H1 (cell line): Measurements from ENCODE around the gene TRIM40. TPM values are rescaled to one million over a fixed set of nuclear protein-coding genes. Genes with fewer than 3 reads are reported as not detected.
A peak's percentile ranks its signal among the peaks of the same experiment; 100 is the strongest.

Experiments
- CTCF ChIA-PET: fragments of 300-600 bp; sonication (Branson Sonifier 250); formaldehyde crosslinking; loops from one replicate; lab custom pipeline; 2021; ENCODE audit not compliant: partially characterized antibody; lab: Charles Lee
- POLR2A ChIA-PET: fragments of 300-600 bp; sonication (Branson Sonifier 250); formaldehyde crosslinking; loops from one replicate; lab custom pipeline; 2021; ENCODE audit warnings: inconsistent platforms; ENCODE audit not compliant: partially characterized antibody; lab: Charles Lee
- DNase-seq, 2 experiments: peaks; one replicate each; pipeline versions ENCODE4 v3.0.0 to v3.0.0-alpha.2; 2010 to 2022; ENCODE audit warnings: low spot score in 2 of 2, low read depth in 1 of 2, mixed read lengths in 1 of 2
- FAIRE-seq: peaks from 2 replicates; lab custom pipeline; 2011; peaks lifted over from hg19 to GRCh38; lab: Jason Lieb, UNC
- H2AFZ ChIP-seq: 2 replicates; pipeline ENCODE4 v1.8.1; 2012; ENCODE audit warnings: low read length, inconsistent platforms
- H2AK5ac ChIP-seq: 2 replicates; pipeline ENCODE4 v1.6.1; 2013; ENCODE audit warnings: low read depth, low read length
- H2BK120ac ChIP-seq: replicated peaks from 2 replicates; pipeline ENCODE3; 2013; ENCODE audit warnings: low read depth, low read length, inconsistent platforms
- H2BK12ac ChIP-seq: 2 replicates; pipeline ENCODE4 v1.6.1; 2013; ENCODE audit warnings: low read depth, low read length
- H2BK15ac ChIP-seq: 2 replicates; pipeline ENCODE4 v1.6.1; 2013; ENCODE audit warnings: low read length
- H2BK20ac ChIP-seq: 2 replicates; pipeline ENCODE4 v1.6.1; 2013; ENCODE audit warnings: low read length
- H2BK5ac ChIP-seq: 2 replicates; pipeline ENCODE4 v1.6.1; 2013; ENCODE audit warnings: low read depth, low read length
- H3K14ac ChIP-seq: 2 replicates; pipeline ENCODE4 v1.6.1; 2013; ENCODE audit warnings: inconsistent platforms; ENCODE audit not compliant: insufficient read length
- H3K18ac ChIP-seq: 2 replicates; pipeline ENCODE4 v1.6.1; 2013; ENCODE audit warnings: low read length; ENCODE audit errors: extremely low read depth
- H3K23ac ChIP-seq: 2 replicates; pipeline ENCODE4 v1.6.1; 2013; ENCODE audit warnings: inconsistent platforms; ENCODE audit not compliant: insufficient read length
- H3K23me2 ChIP-seq: 2 replicates; pipeline ENCODE4 v1.6.1; 2013; ENCODE audit warnings: low read depth, low read length
- H3K27ac ChIP-seq: 2 replicates; pipeline ENCODE4 v1.6.1; 2011; ENCODE audit warnings: low read depth, low read length, inconsistent platforms
- H3K27me3 ChIP-seq, 4 experiments: replicated peaks in 1 of 4; 1 replicate in 1 of 4; 2 replicates in 3 of 4; pipeline versions ENCODE4 v1.6.1 to v1.8.1; 2011 to 2013; ENCODE audit warnings: low read length in 3 of 4, mild to moderate bottlenecking in 3 of 4, inconsistent platforms in 2 of 4, mixed read lengths in 2 of 4, moderate library complexity in 1 of 4; ENCODE audit not compliant: control insufficient read depth in 3 of 4, insufficient read depth in 3 of 4; ENCODE audit errors: extremely low read depth in 1 of 4
- H3K36me3 ChIP-seq, 4 experiments: 2 replicates each; pipeline versions ENCODE4 v1.6.1 to v1.8.1; 2011 to 2013; ENCODE audit warnings: mild to moderate bottlenecking in 4 of 4, low read length in 3 of 4, moderate library complexity in 2 of 4, control low read depth in 1 of 4, inconsistent platforms in 1 of 4; ENCODE audit not compliant: insufficient read depth in 4 of 4, control insufficient read depth in 2 of 4
- H3K4ac ChIP-seq: replicated peaks from 2 replicates; pipeline ENCODE3; 2013; ENCODE audit warnings: low read length, low read depth, mixed read lengths, inconsistent platforms; ENCODE audit not compliant: insufficient read length
- H3K4me1 ChIP-seq, 4 experiments: replicated peaks in 1 of 4; 1 replicate in 1 of 4; 2 replicates in 3 of 4; pipeline versions ENCODE4 v1.6.1 to v1.8.1; 2011 to 2013; ENCODE audit warnings: low read length in 3 of 4, inconsistent platforms in 2 of 4, mixed read lengths in 1 of 4; ENCODE audit not compliant: insufficient read depth in 4 of 4, control insufficient read depth in 3 of 4
- H3K4me2 ChIP-seq, 2 experiments: 2 replicates each; pipeline versions ENCODE4 v1.6.1 to v1.8.1; 2011 to 2013; ENCODE audit warnings: low read depth in 2 of 2, low read length in 2 of 2, control low read depth in 1 of 2, inconsistent platforms in 1 of 2, mild to moderate bottlenecking in 1 of 2; ENCODE audit not compliant: insufficient read depth in 1 of 2
- H3K4me3 ChIP-seq, 4 experiments: fragments of 200-600, 300-600 bp in 1 of 4; sonication (generic), shearing (Covaris generic), sonication (Bioruptor Twin) in 1 of 4; 2 replicates each; pipeline versions ENCODE4 v1.5.1 to v1.8.1; 2011 to 2016; ENCODE audit warnings: low read length in 4 of 4, low read depth in 3 of 4, control low read depth in 2 of 4, inconsistent platforms in 2 of 4, mild to moderate bottlenecking in 2 of 4, mixed read lengths in 1 of 4, moderate library complexity in 1 of 4; ENCODE audit not compliant: insufficient read depth in 2 of 4; ENCODE audit errors: extremely low read depth in 1 of 4
- H3K56ac ChIP-seq: replicated peaks from 2 replicates; pipeline ENCODE3; 2013; ENCODE audit warnings: low read depth, mild to moderate bottlenecking, mixed read lengths, low read length, inconsistent platforms; ENCODE audit not compliant: insufficient read length
- H3K79me1 ChIP-seq: 2 replicates; pipeline ENCODE4 v1.6.1; 2013; ENCODE audit warnings: low read depth, low read length, control low read depth
- H3K79me2 ChIP-seq, 2 experiments: 2 replicates each; pipeline versions ENCODE4 v1.6.1 to v1.8.1; 2012 to 2013; ENCODE audit warnings: low read length in 2 of 2, mild to moderate bottlenecking in 2 of 2, inconsistent platforms in 1 of 2; ENCODE audit not compliant: insufficient read depth in 2 of 2, control insufficient read depth in 1 of 2
- H3K9ac ChIP-seq, 4 experiments: replicated peaks in 1 of 4; 1 replicate in 1 of 4; 2 replicates in 3 of 4; pipeline versions ENCODE4 v1.6.1 to v1.8.1; 2011 to 2013; ENCODE audit warnings: low read depth in 3 of 4, low read length in 3 of 4, control low read depth in 2 of 4, mild to moderate bottlenecking in 2 of 4, moderate library complexity in 2 of 4, inconsistent platforms in 1 of 4; ENCODE audit errors: extremely low read depth in 1 of 4
- H3K9me3 ChIP-seq, 2 experiments: 2 replicates each; pipeline versions ENCODE4 v1.6.1 to v1.8.1; 2012 to 2013; ENCODE audit warnings: mild to moderate bottlenecking in 2 of 2, moderate library complexity in 2 of 2, control low read depth in 1 of 2, inconsistent platforms in 1 of 2, low read depth in 1 of 2, low read length in 1 of 2, mixed read lengths in 1 of 2; ENCODE audit not compliant: insufficient read depth in 2 of 2
- H4K20me1 ChIP-seq, 2 experiments: replicated peaks in 1 of 2; 2 replicates each; pipeline versions ENCODE3 to v1.8.1; 2011 to 2013; ENCODE audit warnings: inconsistent platforms in 2 of 2, low read length in 2 of 2, mild to moderate bottlenecking in 1 of 2; ENCODE audit not compliant: insufficient read depth in 2 of 2, control insufficient read depth in 1 of 2
- H4K5ac ChIP-seq: 2 replicates; pipeline ENCODE4 v1.6.1; 2013; ENCODE audit warnings: low read length, low read depth, mixed read lengths, inconsistent platforms; ENCODE audit not compliant: insufficient read length
- H4K8ac ChIP-seq: 2 replicates; pipeline ENCODE4 v1.8.0; 2013; ENCODE audit warnings: mild to moderate bottlenecking, moderate library complexity, low read length, inconsistent platforms; ENCODE audit not compliant: insufficient read depth; ENCODE audit errors: extremely low read depth
- H4K91ac ChIP-seq: replicated peaks from 2 replicates; pipeline ENCODE3; 2013; ENCODE audit warnings: low read length, mixed read lengths, inconsistent platforms; ENCODE audit not compliant: insufficient read length
- GTF2F1 ChIP-seq: IDR thresholded peaks from 2 replicates; pipeline ENCODE4 v1.6.1; 2012; ENCODE audit warnings: low read depth, low read length, improper control_type of control experiment, borderline replicate concordance
- HDAC6 ChIP-seq: IDR thresholded peaks from one replicate; pipeline ENCODE4 v1.7.1; 2012; ENCODE audit warnings: low read depth, mild to moderate bottlenecking, inconsistent platforms, low read length, moderate library complexity
- JUN ChIP-seq: IDR thresholded peaks from 2 replicates; pipeline ENCODE4 v1.6.1; 2011; ENCODE audit warnings: low read depth, mild to moderate bottlenecking, improper control_type of control experiment, low read length
- NANOG ChIP-seq: IDR thresholded peaks from 2 replicates; pipeline ENCODE4 v1.6.1; 2011; ENCODE audit warnings: low read length, low read depth, mild to moderate bottlenecking, inconsistent platforms; ENCODE audit not compliant: insufficient read depth, poor library complexity, severe bottlenecking
- RAD21 ChIP-seq, 2 experiments: IDR thresholded peaks in 1 of 2; conservative IDR thresholded peaks in 1 of 2; 2 replicates each; pipeline ENCODE4 v1.6.1; 2011; ENCODE audit warnings: low read depth in 2 of 2, low read length in 2 of 2, improper control_type of control experiment in 1 of 2, inconsistent platforms in 1 of 2, mild to moderate bottlenecking in 1 of 2, moderate library complexity in 1 of 2
- SIX5 ChIP-seq: IDR thresholded peaks from 2 replicates; pipeline ENCODE4 v1.6.1; 2011; ENCODE audit warnings: mild to moderate bottlenecking, low read depth, low read length
- SUZ12 ChIP-seq: fragments of 200-600 bp; sonication (generic); IDR thresholded peaks from 2 replicates; pipeline ENCODE4 v1.6.1; 2012; ENCODE audit warnings: mild to moderate bottlenecking, inconsistent platforms, low read length, moderate library complexity, mixed read lengths
- ZNF274 ChIP-seq: IDR thresholded peaks from 2 replicates; pipeline ENCODE4 v1.7.0; 2012; ENCODE audit warnings: low read length, borderline replicate concordance; ENCODE audit errors: extremely low read depth
- WGBS, 2 experiments: shearing (Covaris generic) in 1 of 2; methylation state at CpG; one replicate each; pipeline versions ENCODE4 v1.1.6 to v1.1.7; 2013 to 2015; ENCODE audit warnings: low lambda C conversion rate in 2 of 2, mixed read lengths in 2 of 2, inconsistent platforms in 1 of 2, low coverage in 1 of 2, missing lambda C conversion rate in 1 of 2; ENCODE audit not compliant: insufficient replicate concordance in 2 of 2, insufficient coverage in 1 of 2, insufficient read length in 1 of 2; ENCODE audit errors: extremely low coverage in 1 of 2, missing lambda C conversion rate in 1 of 2; 5-methylcytosine and 5-hydroxymethylcytosine counted together
- polyA plus RNA-seq, 7 experiments: library from polyadenylated mRNA; depleted of rRNA in 3 of 7; stranded (reverse) in 5 of 7; unstranded in 2 of 7; fragments of >200 nt in 5 of 7; fragments of 200-250 nt in 2 of 7; gene quantifications; 1 replicate in 5 of 7; 2 replicates in 1 of 7; 4 replicates in 1 of 7; pipeline versions ENCODE4 v1.2.1 to v1.2.3, GENCODE V29; 2011 to 2013; ENCODE audit warnings: missing spikeins in 2 of 7, mixed read lengths in 2 of 7
- total RNA-seq: library from RNA; stranded (reverse); fragmentation: NEBNext Ultra II Directional; extraction: Animal tissue kit (Norgen Biotek cat#: 25700); gene quantifications from 2 replicates; pipeline ENCODE4 v1.2.1, GENCODE V29; 2021

Gene TRIM40
- total and polyA plus RNA-seq, 2 of the 8 experiments (the other 6 are each of a cell fraction or from before 2014, with no cell fraction given) = not detected

GRCh38 chr6:30127238-30128093 lies 8.5 kb upstream of the TRIM40 start:
- no peak overlapping the region for H3K23ac ChIP-seq
- H4K91ac ChIP-seq = no peak overlapping the region
- DNase-seq = peak in 1 of 2 experiments; percentile 70
- TF ChIP-seq GTF2F1 = no peak
- peak; percentile 54 for TF ChIP-seq SUZ12
- no peak for TF ChIP-seq SIX5
- TF ChIP-seq HDAC6 = no peak
- TF ChIP-seq JUN = no peak
- TF ChIP-seq RAD21 (IDR thresholded peaks at IDR 0.05 in 1 of 2, conservative IDR thresholded peaks at IDR 0.05 in 1 of 2; ENCODE audit: low read depth in 2 of 2, low read length in 2 of 2) = no peak
- no peak for TF ChIP-seq ZNF274
- no peak for TF ChIP-seq NANOG

More at GRCh38 chr6:30127238-30128093, 8.5 kb upstream of the TRIM40 start:
- no peak overlapping the region for H2BK12ac ChIP-seq
- no peak overlapping the region for H4K5ac ChIP-seq
- H3K79me1 ChIP-seq = no peaks in the 10 kb centered on the region
- H2BK120ac ChIP-seq = no peak overlapping the region
- CTCF ChIA-PET = interaction anchor here (0.6 to 7.2 kb wide), 9 partner anchors 15 to 88 kb away, joined by 3 to 87 read pairs (median 5); partner anchors contain the start of genes RNF39 and TRIM31
- H4K20me1 ChIP-seq = no peaks in the 10 kb centered on the region
- peak overlapping the region; percentile 38 to 63 (median 51); a peak in 7 of 8 replicates for H3K4me3 ChIP-seq
- 2% methylated on average over 48 of the region's 50 CpGs; no CpG with 5 or more reads in 1 of the 2 experiments for WGBS, 2 experiments
- peaks cover 16 to 59% (median 47%) of the 10 kb centered on the region in 4 experiments for H3K27me3 ChIP-seq
- no peak overlapping the region for H3K27ac ChIP-seq
- H2BK15ac ChIP-seq = no peak overlapping the region
- H3K4ac ChIP-seq = no peak overlapping the region
- H3K4me2 ChIP-seq = peak overlapping the region; percentile 89 to 92
- no peaks in the 10 kb centered on the region for H3K9me3 ChIP-seq
- POLR2A ChIA-PET = interaction anchor here (1.4 to 3.9 kb wide), 2 partner anchors 23 to 26 kb away, joined by 7 to 17 read pairs; no protein-coding TSS in a partner anchor
- FAIRE-seq = no peak
- H3K18ac ChIP-seq = no peak overlapping the region
- no peak overlapping the region for H3K9ac ChIP-seq
- H4K8ac ChIP-seq = peak overlapping the region; percentile 11; the same call in 1 of the 2 replicates
- H3K36me3 ChIP-seq = no peaks in the 10 kb centered on the region
- H3K4me1 ChIP-seq = no peaks in the 10 kb centered on the region; a peak in 4 of 7 replicates
- no peak overlapping the region for H2AK5ac ChIP-seq
- peak overlapping the region; percentile 81 for H2AFZ ChIP-seq
- no peak overlapping the region for H2BK20ac ChIP-seq
- no peak overlapping the region for H3K14ac ChIP-seq
- H3K56ac ChIP-seq = no peak overlapping the region
- no peak overlapping the region for H2BK5ac ChIP-seq
- no peaks in the 10 kb centered on the region for H3K79me2 ChIP-seq
- peaks cover 8% of the 10 kb centered on the region; the same call in 1 of the 2 replicates for H3K23me2 ChIP-seq
